Ishikawa (cell line): Measurements from ENCODE around the gene C16orf89.

Source experiments
- CEBPB ChIP-seq: IDR thresholded peaks from 2 replicates; pipeline ENCODE4 v1.6.1; 2012
- CREB1 ChIP-seq: IDR thresholded peaks from 2 replicates; pipeline ENCODE4 v1.6.1; 2012; ENCODE audit warnings: low read depth
- EGR1 ChIP-seq: IDR thresholded peaks from 2 replicates; pipeline ENCODE4 v1.6.1; 2012
- EP300 ChIP-seq: IDR thresholded peaks from 2 replicates; pipeline ENCODE4 v1.6.1; 2012; ENCODE audit warnings: borderline replicate concordance
- FOXM1 ChIP-seq: IDR thresholded peaks from 2 replicates; pipeline ENCODE4 v1.6.1; 2012; ENCODE audit warnings: low read depth, borderline replicate concordance
- MAX ChIP-seq: IDR thresholded peaks from 2 replicates; pipeline ENCODE4 v1.6.1; 2012
- NFIC ChIP-seq: IDR thresholded peaks from 2 replicates; pipeline ENCODE4 v1.6.1; 2012
- RAD21 ChIP-seq: IDR thresholded peaks from 2 replicates; pipeline ENCODE4 v1.6.1; 2012; ENCODE audit warnings: low read depth
- REST ChIP-seq: IDR thresholded peaks from 2 replicates; pipeline ENCODE4 v1.6.1; 2012; ENCODE audit warnings: low read depth, mild to moderate bottlenecking
- TAF1 ChIP-seq: IDR thresholded peaks from 2 replicates; pipeline ENCODE4 v1.6.1; 2012; ENCODE audit warnings: low read depth, mild to moderate bottlenecking
- TCF12 ChIP-seq: IDR thresholded peaks from 2 replicates; pipeline ENCODE4 v1.6.1; 2012; ENCODE audit warnings: low read depth
- TEAD4 ChIP-seq: IDR thresholded peaks from 2 replicates; pipeline ENCODE4 v1.6.1; 2012
- USF1 ChIP-seq: IDR thresholded peaks from 2 replicates; pipeline ENCODE4 v1.6.1; 2012
- YY1 ChIP-seq: IDR thresholded peaks from 2 replicates; pipeline ENCODE4 v1.6.1; 2012; ENCODE audit warnings: low read depth
- ZBTB7A ChIP-seq: IDR thresholded peaks from 2 replicates; pipeline ENCODE4 v1.6.1; 2012; ENCODE audit warnings: low read depth

The C16orf89 gene

GRCh38 chr16:5097061-5097469 is 31.3 kb upstream of the C16orf89 start:
- TF ChIP-seq ZBTB7A = 0 out of 2 replicates have a peak, but pooled peaks have one; percentile 52

GRCh38 chr16:5095145-5095830 is 29.5 kb upstream of the C16orf89 start:
- peak; percentile 62 for TF ChIP-seq REST

- TF ChIP-seq RAD21 = peak; percentile 61
These were observed 19.0 kb upstream of the C16orf89 start for GRCh38 chr16:5084802-5085201.

- TF ChIP-seq REST = no peak
- no peak for TF ChIP-seq NFIC
- TF ChIP-seq ZBTB7A = no peak
- no peak for TF ChIP-seq TAF1
- TF ChIP-seq CEBPB = no peak
- TF ChIP-seq EP300 = no peak
- TF ChIP-seq FOXM1 = no peak
- TF ChIP-seq EGR1 = no peak
- no peak for TF ChIP-seq CREB1
- no peak for TF ChIP-seq YY1
- no peak for TF ChIP-seq TCF12
- TF ChIP-seq MAX = no peak
These were observed 12.9 kb upstream of the C16orf89 start for GRCh38 chr16:5078626-5079025.

- TF ChIP-seq REST = no peak
- TF ChIP-seq RAD21 = no peak
- no peak for TF ChIP-seq EP300
These were observed 11.5 kb upstream of the C16orf89 start for GRCh38 chr16:5077304-5077703.

GRCh38 chr16:5075637-5076036 is 9.9 kb upstream of the C16orf89 start:
- TF ChIP-seq USF1 (no peak), NFIC (no peak), EP300 (no peak), TCF12 (no peak), REST (no peak), MAX (no peak), CEBPB (no peak), ZBTB7A (no peak), CREB1 (no peak), FOXM1 (no peak), YY1 (no peak), EGR1 (no peak), TAF1 (no peak), TEAD4 (no peak), RAD21 (no peak)
